Measurements from ENCODE around the gene SHH.

Gene SHH

DNA sequence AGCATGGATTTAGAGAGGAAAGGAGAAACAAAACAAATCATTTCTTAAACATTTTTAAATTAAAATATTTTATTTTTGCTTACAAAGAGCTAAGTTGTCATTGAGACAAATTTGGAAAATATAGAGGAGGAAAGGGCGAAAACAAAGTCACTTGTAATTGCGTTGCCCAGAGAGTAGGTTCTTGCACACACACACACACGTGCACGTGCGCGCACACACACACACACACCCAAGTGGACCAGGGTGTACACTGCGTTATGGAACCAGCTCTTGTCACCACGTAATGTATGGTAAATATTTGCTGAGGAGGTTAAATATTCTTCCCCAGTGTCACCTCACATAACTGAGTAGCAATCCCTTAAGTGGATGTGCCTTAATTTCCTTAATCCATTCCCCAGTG lies 21.6 kb downstream of the SHH start:
- DNase-seq: no peak

DNA sequence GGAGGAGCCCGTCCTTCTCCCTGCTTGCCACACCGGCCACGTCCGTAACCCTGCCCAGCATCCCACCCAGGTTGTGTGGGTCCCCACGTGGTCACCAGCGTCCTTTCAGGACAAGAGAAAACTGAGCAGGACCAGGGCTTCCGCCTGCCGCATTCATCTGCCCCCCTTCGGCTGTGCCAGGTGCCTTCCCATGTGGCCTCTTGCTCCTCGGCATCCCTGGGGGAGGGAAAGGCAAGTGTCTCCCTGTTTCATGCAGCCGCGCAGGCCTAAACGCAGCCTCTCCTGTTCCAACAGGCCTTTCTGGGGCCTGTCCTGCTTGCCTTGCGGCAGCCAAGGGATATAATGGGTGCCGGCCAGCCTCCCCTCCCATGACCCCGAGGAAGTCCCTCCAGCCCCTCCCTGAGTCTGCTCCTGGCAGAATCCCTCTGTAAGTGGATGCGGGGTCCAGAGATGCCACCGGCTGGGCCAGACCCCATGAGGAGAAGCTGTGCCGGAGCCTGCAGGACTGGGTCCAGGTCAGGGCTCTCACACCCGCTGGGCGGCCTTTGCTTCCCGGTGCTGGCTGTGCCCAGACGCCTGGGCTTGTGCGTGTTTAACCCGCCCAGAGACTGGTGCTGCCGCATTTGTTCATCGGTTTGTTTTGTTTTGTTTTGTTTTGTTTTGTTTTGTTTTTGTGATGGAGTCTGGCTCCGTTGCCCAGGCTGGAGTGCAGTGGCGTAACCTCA lies 23.1 kb downstream of the SHH start:
- DNase-seq: no peak

DNA sequence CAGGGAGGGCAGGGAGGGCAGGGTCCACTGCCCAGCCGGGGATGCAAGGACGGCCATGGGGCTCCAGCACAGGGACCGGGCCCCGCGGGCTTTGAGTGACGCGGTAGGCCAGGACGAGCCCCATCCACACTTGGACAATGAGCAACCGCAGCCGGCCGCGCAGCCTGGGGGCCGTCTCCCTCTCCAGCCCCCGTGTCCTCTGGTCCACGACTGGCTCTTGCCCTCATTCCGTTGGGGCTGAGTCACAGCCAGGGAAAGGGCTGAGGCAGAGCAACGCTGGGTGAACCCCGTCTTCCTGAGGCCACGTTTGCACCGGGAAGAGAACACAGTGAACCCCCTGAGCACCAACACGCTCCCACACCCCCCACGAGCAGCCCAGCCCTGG lies 23.7 kb downstream of the SHH start:
- DNase-seq: no peak

DNA sequence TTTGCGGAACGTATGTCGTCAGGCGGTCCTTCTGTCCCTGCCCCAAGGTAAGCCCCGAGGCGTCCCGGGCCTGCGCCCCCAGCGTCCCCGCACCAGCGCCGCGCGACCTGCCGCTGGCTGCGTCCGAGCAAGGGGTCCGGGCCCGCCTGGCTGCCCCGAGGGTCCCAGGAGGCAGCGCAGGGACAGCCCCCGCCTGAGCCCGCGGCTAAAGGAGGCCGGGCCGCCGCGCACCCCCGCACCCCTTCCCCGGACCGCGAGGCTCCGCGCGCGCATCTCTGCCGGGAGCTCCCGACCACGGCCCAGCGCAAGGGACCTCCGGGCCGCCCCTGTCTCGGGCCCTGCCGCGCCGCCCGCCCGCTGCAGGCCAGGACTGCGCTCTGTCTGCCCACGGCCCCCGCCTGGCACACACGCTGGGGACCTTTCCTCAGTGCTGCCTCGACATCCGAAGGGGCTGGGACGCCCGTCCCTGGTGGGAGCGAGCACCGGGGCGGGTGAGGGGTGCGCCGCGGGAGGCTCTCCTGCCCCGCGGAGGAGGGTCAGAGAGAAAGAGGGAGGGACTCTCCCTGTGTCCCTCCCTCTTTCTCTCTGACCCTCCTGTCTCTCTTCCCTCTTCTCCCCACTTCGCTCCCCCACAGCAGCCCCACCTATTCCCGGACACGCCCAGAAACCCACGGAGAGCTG lies 25.0 kb downstream of the SHH start:
- DNase-seq: no peak

DNA sequence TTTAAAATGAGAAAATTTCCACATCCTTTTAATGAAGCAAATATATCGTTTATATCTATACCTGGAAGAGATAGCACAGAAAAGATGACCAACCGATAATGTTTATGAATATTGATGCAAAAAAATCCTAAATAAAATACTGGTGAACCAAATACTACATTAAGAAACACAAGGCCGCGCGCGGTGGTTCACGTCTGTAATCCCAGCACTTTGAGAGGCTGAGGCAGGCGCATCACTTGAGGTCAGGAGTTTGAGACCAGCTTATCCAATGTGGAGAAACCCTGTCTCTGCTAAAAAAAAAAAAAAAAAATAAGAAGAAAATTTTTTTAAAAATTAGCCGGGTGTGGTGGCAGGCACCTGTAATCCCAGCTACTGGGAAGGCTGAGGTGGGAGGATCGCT lies 25.8 kb downstream of the SHH start:
- no peak for DNase-seq

DNA sequence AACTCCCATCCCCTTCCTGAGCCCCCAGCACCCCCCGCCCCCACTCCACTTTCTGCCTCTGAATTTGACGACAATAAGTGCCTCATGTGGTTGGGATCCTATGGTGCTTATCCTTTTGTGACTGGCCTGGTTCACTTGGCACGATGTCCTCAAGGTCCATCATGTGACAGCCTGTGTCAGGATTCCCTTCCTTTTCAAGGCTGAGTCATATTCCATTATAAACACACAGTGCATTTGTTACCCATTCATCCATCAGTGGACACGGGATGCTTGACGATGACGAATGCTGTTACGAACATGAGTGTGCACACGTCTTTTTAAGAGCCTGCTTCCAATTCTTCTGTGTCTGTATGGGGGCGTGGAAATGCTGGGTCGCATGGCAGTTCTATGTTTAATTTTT lies 26.7 kb downstream of the SHH start:
- DNase-seq: no peak

DNA sequence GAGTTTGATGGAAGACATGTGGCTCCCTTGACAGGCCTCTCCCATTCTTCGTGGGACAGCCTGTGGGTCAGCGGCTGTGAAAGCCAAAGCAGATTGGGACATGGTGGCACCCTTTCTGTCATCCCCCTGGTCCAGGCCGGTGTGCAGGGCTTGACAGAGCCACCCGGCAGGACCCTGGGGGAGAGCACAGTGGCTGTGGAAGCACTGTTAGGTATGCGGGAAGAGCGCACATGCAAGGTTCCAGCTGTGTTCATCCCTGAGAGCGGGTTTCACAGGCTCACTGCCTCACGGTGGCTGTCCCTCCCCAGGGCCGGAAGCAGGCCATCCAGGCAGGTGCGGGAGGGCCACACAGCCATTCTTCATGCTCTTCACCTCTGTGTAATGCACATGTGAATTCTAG lies 29.8 kb downstream of the SHH start:
- no peak for DNase-seq

DNA sequence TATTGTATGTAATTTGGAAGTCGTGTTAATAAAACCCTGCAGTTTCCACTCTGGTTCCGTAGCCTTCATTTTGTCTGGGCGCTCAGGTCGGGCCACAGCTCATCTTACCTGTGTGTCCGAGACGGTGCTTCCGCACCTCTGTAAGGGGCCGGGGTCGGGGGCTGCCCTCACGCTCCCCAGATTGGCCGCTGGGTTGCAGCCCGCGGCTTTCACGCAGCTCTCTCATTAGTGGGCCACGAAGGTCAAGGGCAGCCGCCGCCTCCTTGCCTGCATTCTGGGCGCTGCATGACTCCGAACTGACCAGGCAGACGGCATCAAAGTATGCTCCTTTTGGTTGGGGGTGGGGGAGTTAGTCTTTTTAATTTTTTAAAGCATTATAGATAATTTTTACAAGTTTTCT lies 30.8 kb downstream of the SHH start:
- no peak for DNase-seq

DNA sequence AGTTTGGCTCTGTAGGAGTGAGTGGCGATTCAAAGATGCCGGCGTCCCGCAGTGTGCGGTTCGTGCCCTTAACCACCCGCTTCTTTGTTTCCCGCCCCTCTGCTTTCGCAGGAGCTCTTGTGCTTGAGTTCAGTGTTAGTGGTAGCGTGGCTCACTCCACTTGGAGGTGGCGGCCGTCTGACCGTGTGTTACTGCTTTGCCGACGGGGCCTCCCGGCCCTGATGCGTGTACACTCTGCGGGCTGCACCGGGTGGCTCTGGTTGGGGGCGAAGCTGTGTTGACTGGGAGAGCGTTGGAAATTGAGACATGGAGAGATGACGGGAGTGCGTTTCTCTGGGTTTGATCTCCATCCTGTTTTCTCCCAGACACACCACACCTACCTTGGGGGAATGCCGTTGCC lies 31.4 kb downstream of the SHH start:
- no peak for DNase-seq

DNA sequence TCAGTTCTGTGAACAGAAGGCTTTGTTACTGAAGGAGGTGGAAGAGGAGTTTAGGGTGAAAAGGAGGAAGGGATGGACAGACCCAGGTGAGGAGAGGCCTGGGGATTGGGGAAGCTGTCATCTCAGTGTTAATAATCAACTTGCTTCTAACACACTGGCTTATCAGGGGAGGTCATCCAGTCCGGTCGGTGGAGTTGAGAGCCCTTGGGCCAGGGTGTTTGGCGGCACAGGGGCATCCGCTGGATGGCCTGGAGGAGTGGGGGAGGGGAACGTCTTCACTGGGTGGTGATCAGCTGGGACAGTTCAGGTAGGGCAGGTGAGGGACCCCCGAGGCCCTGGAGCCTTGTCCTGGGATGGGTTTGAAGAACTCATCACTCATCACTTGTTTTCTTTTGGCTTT lies 33.9 kb downstream of the SHH start:
- DNase-seq: no peak

DNA sequence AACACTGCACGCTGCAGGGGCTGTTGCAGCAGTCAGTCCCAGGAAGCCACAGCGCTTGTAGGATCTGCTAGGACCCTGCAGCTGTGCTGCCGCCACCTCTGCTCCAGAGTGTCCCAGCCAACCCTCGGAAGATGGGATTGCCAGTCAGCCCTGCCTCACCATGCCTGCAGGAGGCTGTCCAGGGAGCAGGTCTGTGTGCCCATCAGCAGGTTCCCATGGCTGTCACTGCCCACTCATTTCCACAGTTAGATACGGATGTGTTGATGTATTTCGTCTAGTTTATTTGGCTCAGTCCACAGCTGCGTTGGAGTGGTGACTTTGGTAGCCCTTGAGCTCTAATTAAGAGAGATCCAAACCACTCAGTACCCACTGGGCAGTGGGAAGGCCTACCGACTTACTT lies 35.7 kb downstream of the SHH start:
- no peak for DNase-seq

DNA sequence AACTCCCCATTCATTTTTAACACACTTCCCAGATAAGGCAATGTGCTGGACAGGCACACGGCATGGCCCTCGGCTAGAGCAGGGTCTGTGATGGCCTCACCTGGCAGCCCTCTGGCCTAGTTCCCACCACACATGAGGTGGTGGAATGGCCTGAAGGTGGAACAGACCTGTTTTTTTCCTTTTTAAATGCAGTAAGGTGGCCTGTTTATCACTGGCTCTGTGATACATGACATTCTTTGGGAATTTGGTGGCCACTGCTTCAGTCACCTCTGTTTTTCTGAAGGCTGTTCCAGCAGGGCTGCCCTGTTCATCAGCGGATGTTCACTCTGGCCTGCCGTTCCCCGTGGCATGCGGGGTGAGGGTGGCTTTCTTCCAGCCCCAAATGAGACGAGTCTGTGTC lies 36.6 kb downstream of the SHH start:
- DNase-seq: no peak

DNA sequence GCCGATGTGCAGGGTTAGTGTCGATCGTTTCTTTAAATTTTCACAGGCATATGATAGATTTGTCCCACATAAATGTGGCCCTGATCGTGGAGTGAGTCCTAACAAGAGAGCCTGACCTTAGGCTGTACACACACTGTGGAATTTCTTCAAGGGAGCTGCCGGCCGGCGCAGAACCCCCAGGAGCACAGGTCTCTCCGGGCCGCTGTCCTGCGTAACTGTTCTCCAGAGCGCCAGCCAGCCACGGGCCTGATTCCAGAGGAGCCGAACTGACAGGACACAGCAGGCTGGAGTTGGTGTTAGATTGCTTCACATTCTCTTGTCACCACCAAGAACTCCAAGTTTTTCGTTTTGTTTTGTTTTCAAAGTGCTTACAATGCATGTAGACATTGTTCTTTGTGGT lies 37.3 kb downstream of the SHH start:
- DNase-seq: no peak

DNA sequence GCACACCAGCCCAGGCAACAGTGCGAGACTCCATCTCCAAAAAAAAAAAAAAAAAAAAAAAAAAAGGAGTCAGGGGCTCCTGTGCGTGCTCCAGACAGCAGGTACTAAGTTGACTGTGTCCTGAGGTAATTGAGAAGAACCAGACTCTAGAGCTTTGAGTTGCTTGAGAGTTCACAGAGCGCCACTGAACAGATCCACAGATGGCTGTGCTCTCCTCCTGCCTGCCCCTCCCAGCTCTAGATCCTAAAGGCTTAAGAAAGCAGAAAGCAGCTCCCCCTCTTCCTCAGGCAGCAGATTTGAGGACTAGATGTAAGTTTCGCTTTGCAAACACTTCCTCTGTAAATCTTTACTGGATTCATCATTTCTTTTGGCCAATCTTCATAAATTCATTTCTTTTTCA lies 38.7 kb downstream of the SHH start:
- DNase-seq: no peak

DNA sequence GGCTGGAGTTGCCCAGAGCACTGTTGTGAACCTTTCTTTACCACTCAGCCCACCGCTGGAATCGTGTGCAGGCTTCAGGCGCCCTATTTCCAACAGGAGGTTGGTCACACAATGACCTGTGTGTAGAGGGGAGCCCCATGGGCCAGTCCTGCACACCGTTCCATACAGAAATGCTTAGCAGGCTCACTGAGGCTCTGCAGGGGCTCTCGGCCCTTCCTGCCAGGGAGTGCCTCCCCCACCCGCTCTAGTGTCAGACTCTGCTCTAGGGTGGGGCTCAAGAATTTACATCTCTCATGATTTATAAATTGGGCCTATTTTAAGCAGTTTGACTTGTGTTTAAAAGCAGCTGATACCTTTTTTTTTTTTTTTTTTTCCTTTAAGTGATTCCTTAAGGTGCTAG lies 42.0 kb downstream of the SHH start:
- DNase-seq: no peak

DNA sequence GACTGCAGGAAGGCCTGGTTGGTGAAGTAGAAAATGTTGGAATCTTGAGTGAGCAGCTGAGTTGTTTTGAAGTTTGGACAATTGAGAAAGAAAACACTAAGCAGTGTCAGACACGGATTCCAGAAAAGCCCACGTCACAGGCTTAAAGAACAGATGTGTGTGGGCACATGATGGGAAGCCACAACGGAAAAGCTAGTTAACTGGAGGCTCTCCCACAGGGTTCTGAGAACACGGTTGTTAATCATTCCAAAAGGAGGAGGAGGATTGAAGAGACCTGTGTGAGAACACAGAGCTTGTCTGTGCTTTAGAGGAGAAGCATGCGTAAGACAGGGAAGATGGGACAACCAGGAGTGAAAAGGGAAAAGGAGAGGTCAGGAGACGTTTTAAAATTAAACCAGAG lies 42.6 kb downstream of the SHH start:
- peak; percentile 52 for DNase-seq

DNA sequence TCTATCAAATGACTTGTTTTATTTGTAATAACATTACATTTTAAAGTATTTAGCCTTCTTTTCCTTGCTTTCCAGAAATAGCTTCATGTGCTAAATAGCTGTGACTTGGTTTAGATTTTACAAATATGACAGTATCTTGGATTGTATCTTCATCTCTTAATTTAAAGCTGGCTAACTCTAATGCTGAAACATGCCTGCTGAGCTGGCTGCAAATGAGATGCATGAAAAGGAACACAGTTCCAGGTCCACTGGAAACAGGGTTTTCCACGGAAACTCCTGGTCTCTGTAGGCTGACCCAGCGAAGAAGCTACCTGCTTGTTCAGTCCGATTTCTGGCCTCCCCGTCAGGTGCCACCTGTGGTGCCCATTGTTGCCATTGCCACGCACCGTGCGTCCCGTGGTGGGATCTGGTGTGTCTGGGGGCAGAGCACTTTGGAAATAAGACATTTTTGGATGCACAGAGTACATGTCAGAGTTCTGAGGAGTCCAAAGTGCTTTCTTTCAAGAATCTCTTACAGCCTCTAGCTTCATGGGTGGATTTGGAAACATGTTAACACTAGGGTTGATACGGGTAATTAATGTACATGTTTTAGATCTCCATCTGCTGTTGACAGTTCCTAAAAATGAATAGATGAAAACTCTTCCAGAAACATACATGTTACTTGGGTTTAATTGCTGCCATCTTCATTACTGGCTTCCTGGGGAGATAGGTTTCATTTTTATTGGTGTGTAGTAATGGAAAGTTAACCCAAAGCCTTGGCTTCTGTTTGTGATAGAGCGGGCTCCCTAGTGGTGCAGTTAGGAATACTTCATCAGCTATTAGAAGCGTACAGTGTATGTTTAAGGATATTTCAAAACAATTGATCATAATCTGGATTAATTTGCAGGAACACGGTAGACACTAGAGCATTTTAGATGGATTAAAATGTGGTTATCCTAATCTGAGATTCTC lies 45.0 kb downstream of the SHH start:
- DNase-seq: no peak

DNA sequence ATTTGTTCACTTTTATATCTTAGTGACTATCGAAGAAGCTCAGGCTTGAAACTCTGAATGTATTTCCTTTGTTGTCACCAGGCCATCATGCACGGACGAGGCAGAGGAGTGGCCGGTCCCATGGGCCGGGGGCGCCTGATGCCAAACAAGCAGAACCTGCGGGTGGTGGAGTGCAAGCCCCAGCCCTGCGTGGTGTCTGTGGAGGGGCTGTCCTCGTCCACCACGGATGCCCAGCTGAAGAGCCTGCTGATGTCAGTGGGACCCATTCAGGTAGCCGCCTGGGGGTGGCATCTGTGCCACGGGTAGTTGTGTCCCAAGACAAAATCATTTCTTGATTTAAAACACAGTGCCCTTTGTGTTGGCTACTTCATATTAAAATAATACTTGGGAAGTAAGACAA lies 45.9 kb downstream of the SHH start:
- no peak for DNase-seq

DNA sequence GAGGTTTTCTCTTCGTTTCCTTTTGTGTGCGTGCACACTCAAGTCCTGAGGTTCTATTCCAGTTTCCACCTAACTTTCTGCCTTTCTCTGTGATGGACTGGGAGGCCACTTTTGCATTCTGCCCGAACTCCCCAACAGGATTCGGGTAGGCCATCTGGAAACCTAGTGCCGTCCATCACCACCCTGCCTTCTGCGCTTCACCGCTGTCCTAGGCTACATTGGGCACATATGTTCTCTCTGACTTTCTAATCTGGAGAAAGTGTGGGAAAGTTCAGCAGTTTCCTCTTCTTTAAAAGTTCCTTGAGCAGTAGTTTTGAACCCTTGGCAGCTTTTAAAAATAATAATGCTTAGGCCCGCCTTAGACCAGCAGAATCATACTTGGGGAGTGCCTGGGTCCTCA lies 46.8 kb downstream of the SHH start:
- no peak for DNase-seq

DNA sequence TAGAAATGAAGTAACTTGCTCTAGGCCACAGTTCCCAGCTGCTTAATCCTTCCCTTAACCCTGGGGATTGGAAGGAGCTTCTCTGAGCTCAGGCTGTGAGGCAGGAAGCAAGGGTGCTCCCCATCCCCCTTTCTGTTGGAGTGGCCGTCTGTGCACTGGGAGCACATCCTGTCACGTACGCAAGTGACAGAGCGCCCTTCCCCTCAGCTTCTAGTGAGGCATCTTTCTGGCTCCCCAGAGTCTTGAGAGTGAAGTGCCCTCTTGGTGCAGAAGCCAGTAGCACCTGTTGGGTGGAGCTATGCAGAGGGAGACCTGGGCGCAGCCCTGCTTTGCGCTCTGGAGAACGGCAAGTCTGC lies 47.8 kb downstream of the SHH start:
- no peak for DNase-seq

DNA sequence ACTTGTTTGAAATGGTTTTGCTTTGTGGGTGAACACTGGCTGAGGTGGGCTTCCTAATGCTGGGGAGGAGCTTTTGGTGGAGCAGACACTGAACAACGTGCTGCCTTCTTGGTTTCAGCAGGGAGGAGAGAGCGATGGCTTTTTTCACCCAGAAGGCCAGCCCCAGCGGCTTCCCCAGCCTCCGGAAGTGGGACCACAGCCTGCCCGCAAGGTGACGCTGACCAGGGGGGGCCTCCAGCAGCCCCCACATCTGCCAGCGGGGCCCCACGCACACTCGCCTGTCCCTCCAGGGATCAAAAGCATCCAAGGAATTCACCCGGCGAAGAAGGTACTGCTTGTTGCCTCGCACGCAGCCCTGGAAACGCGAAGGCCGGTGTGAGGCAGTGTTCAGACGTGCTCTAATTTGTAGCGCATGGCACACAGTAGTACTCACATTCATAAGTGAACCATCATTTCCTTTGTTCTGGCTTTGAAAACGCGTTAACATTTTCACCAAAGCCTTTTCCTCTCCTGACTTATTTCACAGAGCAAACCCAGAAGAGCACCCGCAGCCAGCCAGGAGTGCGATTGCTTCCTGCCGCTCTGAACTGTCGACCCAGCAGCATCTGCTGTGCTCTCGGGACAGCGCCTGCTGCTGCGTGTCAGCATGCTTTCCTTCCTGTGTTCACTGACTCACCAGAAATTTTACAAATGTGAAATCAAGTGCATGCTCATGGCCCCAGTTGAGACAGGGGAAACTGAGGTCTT lies 48.4 kb downstream of the SHH start:
- DNase-seq: peak; percentile 81

DNA sequence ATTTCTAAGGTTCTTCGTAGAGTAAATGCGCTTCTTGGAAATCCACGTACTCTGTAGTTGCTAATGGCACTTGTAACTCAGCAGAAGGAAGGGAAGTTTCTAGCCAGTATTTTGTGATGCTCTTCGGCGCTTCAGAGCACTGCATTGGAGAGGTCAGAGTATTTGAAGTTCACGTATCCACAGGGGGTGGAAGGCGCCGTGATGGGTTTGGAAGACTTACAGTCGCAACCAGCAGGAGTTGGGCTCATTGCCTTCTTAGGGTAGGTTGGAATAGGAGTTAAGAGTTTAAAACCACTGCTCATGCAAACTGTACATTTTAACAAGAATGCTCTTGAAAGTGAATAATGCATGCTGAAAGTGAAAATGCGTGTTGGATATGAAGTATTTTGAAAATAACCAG lies 49.1 kb downstream of the SHH start:
- DNase-seq: no peak

DNA sequence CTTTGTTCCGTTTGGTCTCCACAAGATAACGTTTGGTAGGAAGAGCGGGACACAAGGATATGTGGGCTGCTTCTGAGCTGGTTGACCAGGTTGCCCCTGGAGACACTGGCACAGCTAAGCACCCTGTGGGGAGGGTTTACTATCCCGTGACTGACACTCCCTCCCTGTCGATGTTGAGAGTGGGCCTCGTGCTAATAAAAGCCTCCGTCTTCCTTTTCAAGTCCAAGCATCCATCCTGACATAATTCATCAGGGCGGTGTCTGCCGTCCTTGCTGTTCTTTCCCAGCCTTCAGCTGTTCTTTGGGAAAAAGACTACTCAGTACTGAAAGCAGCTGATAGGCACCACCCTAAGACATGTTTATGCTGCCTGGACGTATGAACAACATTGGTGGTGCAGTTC lies 49.6 kb downstream of the SHH start:
- DNase-seq: no peak

All from fibroblast of skin of right biceps (primary cell).